Fibroblast of mammary gland (primary cell): ENCODE results near the gene DST.

ENCODE experiments used
- DNase-seq: peaks from one replicate; pipeline ENCODE4 v3.0.0-alpha.2; 2010; ENCODE audit warnings: low read depth
- H3K4me3 ChIP-seq: 2 replicates; pipeline ENCODE4 v1.5.1; 2011; ENCODE audit warnings: low read depth, mild to moderate bottlenecking, low read length, moderate library complexity; ENCODE audit not compliant: control insufficient read depth
- CTCF ChIP-seq: conservative IDR thresholded peaks from 2 replicates; pipeline ENCODE4 v1.5.1; 2011; ENCODE audit warnings: low read depth, low read length, inconsistent platforms; ENCODE audit not compliant: control insufficient read depth, insufficient read depth

The DST gene

GRCh38 chr6:56458324-56458884, 184.3 kb downstream of the DST start:
- TF ChIP-seq CTCF = no peak
- H3K4me3 ChIP-seq = no peak overlapping the region
- no peak for DNase-seq

- no peak for DNase-seq
- TF ChIP-seq CTCF = no peak
Observed at GRCh38 chr6:56456785-56457184, 185.9 kb downstream of the DST start.

GRCh38 chr6:56450882-56451739, 191.6 kb downstream of the DST start:
- H3K4me3 ChIP-seq = no peak overlapping the region
- no peak for TF ChIP-seq CTCF
- DNase-seq = peak; percentile 43

More at GRCh38 chr6:56456785-56457184, 185.9 kb downstream of the DST start:
- H3K4me3 ChIP-seq = no peak overlapping the region

GRCh38 chr6:56450376-56450775, 192.3 kb downstream of the DST start:
- TF ChIP-seq CTCF = no peak
- H3K4me3 ChIP-seq = no peak overlapping the region
- no peak for DNase-seq

GRCh38 chr6:56448046-56448445, 194.6 kb downstream of the DST start:
- H3K4me3 ChIP-seq = no peak overlapping the region
- no peak for TF ChIP-seq CTCF
- no peak for DNase-seq

GRCh38 chr6:56445818-56446217, 196.9 kb downstream of the DST start:
- no peak for DNase-seq
- TF ChIP-seq CTCF = no peak
- H3K4me3 ChIP-seq = no peak overlapping the region
